Activated CD8-positive, alpha-beta T cell treated with anti-CD3 and anti-CD28 coated beads for 36 hours (primary cell): ENCODE data around the gene NPPC. TPM values are rescaled to one million over a fixed set of nuclear protein-coding genes. Genes with fewer than 3 reads are reported as not detected.

Experiments
- ATAC-seq: fragments of 200-7000 bp; cut with Tn5 transposase; one replicate; pipeline ENCODE4 v1.10.0; 2021; ENCODE audit warnings: mild to moderate bottlenecking, moderate library complexity
- CTCF ChIA-PET: fragments of 350-600 bp; sonication (Branson Sonifier 250); formaldehyde crosslinking; loops from one replicate; lab custom pipeline; 2021; ENCODE audit warnings: antibody characterized with exemption; lab: Charles Lee
- POLR2A ChIA-PET: fragments of 350-600 bp; sonication (Branson Sonifier 250); formaldehyde crosslinking; loops from one replicate; lab custom pipeline; 2021; ENCODE audit warnings: antibody characterized with exemption; lab: Charles Lee
- DNase-seq: peaks from one replicate; pipeline ENCODE4 v3.0.0-alpha.2; 2020
- H3K27ac Mint-ChIP-seq: one replicate; pipeline ENCODE4 v1.8.0; 2021; ENCODE audit warnings: mild to moderate bottlenecking, mixed read lengths
- H3K27me3 Mint-ChIP-seq: one replicate; pipeline ENCODE4 v1.8.0; 2021; ENCODE audit warnings: mixed read lengths
- H3K36me3 Mint-ChIP-seq: one replicate; pipeline ENCODE4 v1.8.0; 2021; ENCODE audit warnings: low read depth, mixed read lengths
- H3K4me1 Mint-ChIP-seq: one replicate; pipeline ENCODE4 v1.8.0; 2021; ENCODE audit warnings: low read depth, mixed read lengths
- H3K4me3 Mint-ChIP-seq: one replicate; pipeline ENCODE4 v1.8.0; 2021; ENCODE audit warnings: mild to moderate bottlenecking, moderate library complexity, mixed read lengths
- H3K9me3 Mint-ChIP-seq: one replicate; pipeline ENCODE4 v1.8.0; 2021; ENCODE audit warnings: mixed read lengths
- intact Hi-C: fragments of 100-400 bp; cut with micrococcal nuclease; formaldehyde crosslinking; loops from one replicate; pipeline ENCODE4 v1.10.0; 2022
- total RNA-seq, 2 experiments: library from RNA; stranded (reverse); gene quantifications; one replicate each; pipeline ENCODE4 v1.2.3, GENCODE V29; 2021
- TF ChIP-seq, protein P1 (sequence below): fragments of 200-600 bp; IDR thresholded peaks from one replicate; pipeline ENCODE4 v1.8.0; 2022; ENCODE audit warnings: antibody characterized with exemption, mild to moderate bottlenecking

The NPPC gene
- total RNA-seq, 2 experiments from 2014 or later = 3.5 to 4.7 TPM

DNA sequence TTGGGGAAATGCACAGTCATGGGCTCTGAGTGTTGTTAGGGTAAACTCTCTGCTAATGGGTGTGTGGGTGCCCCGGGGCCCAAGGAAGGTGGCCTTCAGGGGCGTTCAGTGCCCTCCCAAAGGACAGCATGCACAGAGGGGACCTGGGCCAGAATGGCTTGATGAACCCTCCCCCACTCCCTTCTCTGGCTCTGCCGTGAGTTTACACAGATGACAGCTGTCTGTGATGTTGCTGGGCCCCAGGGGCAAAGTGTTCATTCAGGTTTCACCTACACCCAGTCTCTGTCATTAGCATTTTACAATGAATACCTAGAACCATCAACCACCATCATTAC lies 3.2 kb downstream of the NPPC start:
- DNase-seq (no peak), ATAC-seq (no peak)
- Mint-ChIP-seq H3K27me3 (peaks cover 32% of the 10 kb centered on the region), H3K27ac (no peak overlapping the region), H3K4me1 (peaks cover 8% of the 10 kb centered on the region), H3K4me3 (no peak overlapping the region), H3K9me3 (no peaks in the 10 kb centered on the region), H3K36me3 (no peaks in the 10 kb centered on the region)
- ChIA-PET POLR2A (interaction anchor here (1.7 kb wide), 1 partner anchor 104 kb away, joined by 4 read pairs; no protein-coding TSS in a partner anchor), CTCF (interaction anchor here (1.4 to 9.9 kb wide), 6 partner anchors 11 to 404 kb away, joined by 3 to 121 read pairs (median 39); no protein-coding TSS in a partner anchor)
- intact Hi-C loops = loop anchor here (10.0 kb wide), 1 partner anchor 312 kb away; no protein-coding TSS in a partner anchor
- TF ChIP-seq, protein P1, sequence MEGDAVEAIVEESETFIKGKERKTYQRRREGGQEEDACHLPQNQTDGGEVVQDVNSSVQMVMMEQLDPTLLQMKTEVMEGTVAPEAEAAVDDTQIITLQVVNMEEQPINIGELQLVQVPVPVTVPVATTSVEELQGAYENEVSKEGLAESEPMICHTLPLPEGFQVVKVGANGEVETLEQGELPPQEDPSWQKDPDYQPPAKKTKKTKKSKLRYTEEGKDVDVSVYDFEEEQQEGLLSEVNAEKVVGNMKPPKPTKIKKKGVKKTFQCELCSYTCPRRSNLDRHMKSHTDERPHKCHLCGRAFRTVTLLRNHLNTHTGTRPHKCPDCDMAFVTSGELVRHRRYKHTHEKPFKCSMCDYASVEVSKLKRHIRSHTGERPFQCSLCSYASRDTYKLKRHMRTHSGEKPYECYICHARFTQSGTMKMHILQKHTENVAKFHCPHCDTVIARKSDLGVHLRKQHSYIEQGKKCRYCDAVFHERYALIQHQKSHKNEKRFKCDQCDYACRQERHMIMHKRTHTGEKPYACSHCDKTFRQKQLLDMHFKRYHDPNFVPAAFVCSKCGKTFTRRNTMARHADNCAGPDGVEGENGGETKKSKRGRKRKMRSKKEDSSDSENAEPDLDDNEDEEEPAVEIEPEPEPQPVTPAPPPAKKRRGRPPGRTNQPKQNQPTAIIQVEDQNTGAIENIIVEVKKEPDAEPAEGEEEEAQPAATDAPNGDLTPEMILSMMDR = no peak

DNA sequence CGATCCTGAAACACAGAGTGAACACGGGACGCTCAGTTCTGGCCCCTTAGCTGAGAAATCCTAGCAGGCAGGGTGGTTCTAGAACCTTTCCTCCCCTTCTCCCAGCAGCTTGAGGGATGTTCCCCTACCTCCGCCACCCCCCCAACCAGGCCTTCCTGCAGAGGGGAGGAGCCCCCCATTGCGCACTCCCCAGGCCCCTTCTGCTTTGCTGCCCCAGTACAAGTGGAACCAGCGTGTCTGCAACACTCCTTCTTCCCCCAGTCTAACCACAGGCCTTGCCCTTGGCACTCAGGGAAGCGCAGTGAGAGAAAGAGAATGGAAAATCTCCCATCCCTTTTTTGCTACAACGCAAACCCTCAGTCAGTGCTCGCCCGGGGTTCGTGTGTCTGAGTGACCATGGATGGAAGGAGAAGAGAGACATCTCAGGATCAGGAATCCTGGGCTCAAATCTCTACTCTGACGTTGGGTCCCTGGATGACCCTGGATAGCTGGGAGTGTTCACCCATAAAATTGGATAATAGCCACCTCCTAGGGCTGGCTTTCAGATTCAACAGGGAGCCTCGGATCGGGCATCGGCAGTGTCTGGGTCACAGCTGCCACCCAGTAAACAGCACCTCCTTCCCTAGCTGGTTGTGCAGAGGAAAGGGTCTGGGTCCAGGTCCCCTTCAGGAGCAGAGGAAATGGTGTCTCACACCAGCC lies 3.7 kb downstream of the NPPC start:
- DNase-seq (no peak), ATAC-seq (no peak)
- Mint-ChIP-seq H3K4me3 (no peak overlapping the region), H3K36me3 (no peaks in the 10 kb centered on the region), H3K4me1 (peaks cover 8% of the 10 kb centered on the region), H3K9me3 (no peaks in the 10 kb centered on the region), H3K27ac (no peak overlapping the region), H3K27me3 (peaks cover 27% of the 10 kb centered on the region)
- TF ChIP-seq, protein P1 = no peak
- POLR2A ChIA-PET = interaction anchor here (0.7 to 1.7 kb wide), 2 partner anchors 104 to 411 kb away, joined by 3 to 4 read pairs; no protein-coding TSS in a partner anchor
- intact Hi-C loops = loop anchor here (10.0 kb wide), 1 partner anchor 312 kb away; no protein-coding TSS in a partner anchor
- CTCF ChIA-PET = interaction anchor here (1.4 to 9.9 kb wide), 5 partner anchors 16 to 404 kb away, joined by 4 to 121 read pairs (median 59); no protein-coding TSS in a partner anchor

DNA sequence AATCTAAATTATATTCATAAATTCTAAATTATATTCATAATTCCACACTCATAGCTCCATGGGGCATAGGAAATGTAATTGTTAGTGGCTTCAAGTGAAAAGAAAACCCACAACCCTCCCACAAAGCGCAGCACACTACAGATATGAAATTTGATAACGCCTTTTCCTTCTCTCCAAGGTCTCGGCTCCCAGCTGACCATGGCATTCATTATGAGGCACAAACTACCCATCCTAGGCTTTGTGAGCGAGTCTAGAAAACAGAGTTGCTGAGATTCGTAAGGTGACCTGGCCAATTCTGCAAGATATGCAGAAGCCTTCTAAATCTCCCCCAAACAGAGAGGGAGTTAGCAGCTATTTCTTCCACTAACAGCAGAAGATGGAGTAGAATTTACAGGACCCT lies 5.4 kb downstream of the NPPC start:
- DNase-seq = no peak
- no peaks in the 10 kb centered on the region for H3K4me1 Mint-ChIP-seq
- H3K4me3 Mint-ChIP-seq = no peak overlapping the region
- H3K36me3 Mint-ChIP-seq = no peaks in the 10 kb centered on the region
- no peak overlapping the region for H3K27ac Mint-ChIP-seq
- no peak for ATAC-seq
- ChIA-PET CTCF (interaction anchor here (0.9 to 9.9 kb wide), 5 partner anchors 10 to 406 kb away, joined by 3 to 121 read pairs (median 59); no protein-coding TSS in a partner anchor), POLR2A (no interaction called here)
- TF ChIP-seq, protein P1 = no peak
- intact Hi-C loops = loop anchor here (10.0 kb wide), 1 partner anchor 314 kb away; no protein-coding TSS in a partner anchor
- H3K9me3 Mint-ChIP-seq = no peaks in the 10 kb centered on the region
- peaks cover 17% of the 10 kb centered on the region for H3K27me3 Mint-ChIP-seq

DNA sequence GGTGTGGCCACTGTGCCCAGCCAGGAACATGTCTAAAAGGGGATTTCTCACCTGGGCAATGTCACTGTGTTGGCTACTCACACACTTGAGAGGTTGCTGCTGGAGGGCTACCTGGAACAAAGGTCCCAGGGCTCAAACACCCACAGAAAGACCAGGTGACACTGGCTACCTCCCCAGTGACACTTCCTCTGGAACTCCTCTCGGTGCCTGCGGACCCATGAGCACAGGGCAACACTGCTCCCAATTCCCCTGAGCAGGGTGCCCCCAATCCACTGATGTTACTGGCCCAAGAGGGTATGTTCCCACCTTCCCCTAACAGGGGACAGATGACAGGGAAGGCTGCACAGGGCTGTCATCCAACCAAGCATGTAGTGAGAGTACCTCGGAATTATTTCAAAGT lies 5.8 kb downstream of the NPPC start:
- intact Hi-C loops = loop anchor here (10.0 kb wide), 1 partner anchor 314 kb away; no protein-coding TSS in a partner anchor
- DNase-seq (no peak), ATAC-seq (no peak)
- no peaks in the 10 kb centered on the region for H3K36me3 Mint-ChIP-seq
- no peaks in the 10 kb centered on the region for H3K9me3 Mint-ChIP-seq
- H3K4me1 Mint-ChIP-seq = no peaks in the 10 kb centered on the region
- CTCF ChIA-PET = interaction anchor here (0.9 to 9.9 kb wide), 7 partner anchors 10 to 407 kb away, joined by 3 to 121 read pairs (median 4); no protein-coding TSS in a partner anchor
- POLR2A ChIA-PET = no interaction called here
- H3K27ac Mint-ChIP-seq = no peak overlapping the region
- TF ChIP-seq, protein P1 = no peak
- H3K27me3 Mint-ChIP-seq = peaks cover 17% of the 10 kb centered on the region
- no peak overlapping the region for H3K4me3 Mint-ChIP-seq
